Stimulated activated CD8-positive, alpha-beta memory T cell treated with anti-CD3 and anti-CD28 coated beads, Interleukin-7, amount 100 ng/mL, for 48 hours (primary cell): ENCODE measurements around the gene KRTAP10-5.
A peak's percentile ranks its signal among the peaks of the same experiment; 100 is the strongest.
"Not testable (repeated sequence)": the region's sequence is repeated elsewhere in the genome, so short reads cannot be mapped to it uniquely, and the experiment has no call there.

Experiments used
- DNase-seq, 2 donors: peaks; one replicate each; pipeline ENCODE4 v3.0.0-alpha.2; 2020; ENCODE audit warnings: low read depth in 1 of 2; ENCODE audit errors: extremely low read depth in 1 of 2

KRTAP10-5 gene

GRCh38 chr21:44592446-44593311, 12.3 kb upstream of the KRTAP10-5 start, which contains the start of gene KRTAP10-6:
Gene KRTAP10-6, minus strand, starts transcription at chr21:44592505. Its CDS starts 21 bp downstream, at chr21:44592484.
- no peak for DNase-seq

- DNase-seq: not testable (repeated sequence)
Observed at GRCh38 chr21:44591801-44592130, 11.4 kb upstream of the KRTAP10-5 start.

GRCh38 chr21:44590897-44591800, 10.7 kb upstream of the KRTAP10-5 start:
- not testable (repeated sequence) for DNase-seq

GRCh38 chr21:44590311-44590721, 9.9 kb upstream of the KRTAP10-5 start:
- no peak for DNase-seq

GRCh38 chr21:44589586-44590305, 9.3 kb upstream of the KRTAP10-5 start:
- DNase-seq: no peak

- DNase-seq: no peak
Observed at GRCh38 chr21:44589094-44589493, 8.7 kb upstream of the KRTAP10-5 start.

GRCh38 chr21:44585892-44586291, 5.5 kb upstream of the KRTAP10-5 start:
- no peak for DNase-seq

GRCh38 chr21:44583800-44584147, 3.4 kb upstream of the KRTAP10-5 start:
- peak in 1 of 2 donors; percentile 13 for DNase-seq

- no peak for DNase-seq
Observed at GRCh38 chr21:44583089-44583799, 2.8 kb upstream of the KRTAP10-5 start.

GRCh38 chr21:44582055-44582454, 1.7 kb upstream of the KRTAP10-5 start:
- DNase-seq: no peak

GRCh38 chr21:44581158-44581557, 754 bp upstream of the KRTAP10-5 start:
- no peak for DNase-seq

- no peak for DNase-seq
Observed at GRCh38 chr21:44579833-44580144, 615 bp downstream of the KRTAP10-5 start.

- DNase-seq: no peak
Observed at GRCh38 chr21:44579056-44579832, 1.2 kb downstream of the KRTAP10-5 start.

- DNase-seq: no peak
Observed at GRCh38 chr21:44578371-44579055, 1.9 kb downstream of the KRTAP10-5 start.

GRCh38 chr21:44576025-44576420, 4.4 kb downstream of the KRTAP10-5 start:
- no peak for DNase-seq

GRCh38 chr21:44575307-44576024, 4.9 kb downstream of the KRTAP10-5 start:
- DNase-seq: no peak

- DNase-seq: no peak
Observed at GRCh38 chr21:44574457-44575306, 5.7 kb downstream of the KRTAP10-5 start.
